CD14-positive monocyte (primary cell): ENCODE data around the gene FRMD4A. TPM values are rescaled to one million over a fixed set of nuclear protein-coding genes. Genes with fewer than 3 reads are reported as not detected.
A peak's percentile ranks its signal among the peaks of the same experiment; 100 is the strongest.

ENCODE experiments used
- DNase-seq, 3 donors: peaks; one replicate each; pipeline ENCODE4 v3.0.0-alpha.2; 2011 to 2022
- H2AFZ ChIP-seq: 2 replicates; pipeline ENCODE4 v1.6.0; 2012; ENCODE audit warnings: mild to moderate bottlenecking, low read depth, low read length, inconsistent platforms; ENCODE audit not compliant: insufficient read depth, poor library complexity, severe bottlenecking
- H3K27ac ChIP-seq, 2 donors: 1 replicate in 1 of 2; 2 replicates in 1 of 2; pipeline ENCODE4 v1.5.1; 2012 to 2013; ENCODE audit warnings: low read length in 2 of 2, control low read depth in 1 of 2, inconsistent platforms in 1 of 2, low read depth in 1 of 2, mild to moderate bottlenecking in 1 of 2
- H3K27me3 ChIP-seq, 2 donors: one replicate each; pipeline versions ENCODE4 v1.6.0 to v1.6.1; 2011 to 2013; ENCODE audit warnings: low read length in 2 of 2; ENCODE audit not compliant: control insufficient read depth in 2 of 2, insufficient read depth in 2 of 2
- H3K36me3 ChIP-seq, 2 donors: replicated peaks in 1 of 2; 1 replicate in 1 of 2; 2 replicates in 1 of 2; pipeline versions ENCODE4 v1.5.1 to v1.6.1; 2012 to 2013; ENCODE audit warnings: low read length in 2 of 2, control low read depth in 1 of 2, inconsistent platforms in 1 of 2, mild to moderate bottlenecking in 1 of 2; ENCODE audit not compliant: insufficient read depth in 2 of 2, control insufficient read depth in 1 of 2
- H3K4me1 ChIP-seq, 2 donors: 1 replicate in 1 of 2; 2 replicates in 1 of 2; pipeline versions ENCODE4 v1.5.1 to v1.6.1; 2012 to 2013; ENCODE audit warnings: low read length in 2 of 2, control low read depth in 1 of 2, inconsistent platforms in 1 of 2, mild to moderate bottlenecking in 1 of 2, moderate library complexity in 1 of 2; ENCODE audit not compliant: insufficient read depth in 2 of 2, control insufficient read depth in 1 of 2
- H3K4me2 ChIP-seq: replicated peaks from 2 replicates; pipeline ENCODE3; 2012; ENCODE audit warnings: low read length, moderate library complexity, mild to moderate bottlenecking; ENCODE audit not compliant: poor library complexity, severe bottlenecking; ENCODE audit errors: extremely low read depth
- H3K4me3 ChIP-seq, 3 experiments: fragments of 200-600 bp in 1 of 3; sonication (generic) in 1 of 3; replicated peaks in 1 of 3; 1 replicate in 2 of 3; 2 replicates in 1 of 3; pipeline ENCODE4 v1.5.1; 2011 to 2013; ENCODE audit warnings: low read length in 3 of 3, mild to moderate bottlenecking in 3 of 3, control low read depth in 2 of 3, low read depth in 2 of 3, inconsistent platforms in 1 of 3, moderate library complexity in 1 of 3
- H3K79me2 ChIP-seq: 2 replicates; pipeline ENCODE4 v1.6.0; 2012; ENCODE audit warnings: mild to moderate bottlenecking, control low read depth, inconsistent platforms, low read length, moderate library complexity; ENCODE audit not compliant: insufficient read depth
- H3K9ac ChIP-seq: 2 replicates; pipeline ENCODE4 v1.6.0; 2017; ENCODE audit warnings: low read length, mild to moderate bottlenecking; ENCODE audit not compliant: insufficient read depth, poor library complexity, severe bottlenecking
- H3K9me3 ChIP-seq, 2 donors: replicated peaks in 1 of 2; 1 replicate in 1 of 2; 2 replicates in 1 of 2; pipeline versions ENCODE4 v1.5.1 to v1.6.1; 2012 to 2013; ENCODE audit warnings: low read length in 2 of 2, control low read depth in 1 of 2; ENCODE audit not compliant: control insufficient read depth in 1 of 2, insufficient read depth in 1 of 2
- H4K20me1 ChIP-seq: 2 replicates; pipeline ENCODE4 v1.6.0; 2012; ENCODE audit warnings: mild to moderate bottlenecking, low read length, control low read depth, moderate library complexity; ENCODE audit not compliant: insufficient read depth
- H3K27ac Mint-ChIP-seq, 7 donors: one replicate each; pipeline ENCODE4 v1.8.0; 2020; ENCODE audit warnings: mild to moderate bottlenecking in 7 of 7, mixed read lengths in 7 of 7, moderate library complexity in 6 of 7, inconsistent platforms in 2 of 7
- H3K27me3 Mint-ChIP-seq, 3 donors: one replicate each; pipeline ENCODE4 v1.8.0; 2021 to 2022; ENCODE audit warnings: low read depth in 3 of 3, mild to moderate bottlenecking in 3 of 3, mixed read lengths in 3 of 3, moderate library complexity in 3 of 3, inconsistent platforms in 1 of 3
- H3K36me3 Mint-ChIP-seq, 2 donors: one replicate each; pipeline ENCODE4 v1.8.0; 2020; ENCODE audit warnings: mixed read lengths in 2 of 2, inconsistent platforms in 1 of 2, mild to moderate bottlenecking in 1 of 2
- H3K4me1 Mint-ChIP-seq: one replicate; pipeline ENCODE4 v1.8.0; 2020; ENCODE audit warnings: mild to moderate bottlenecking, mixed read lengths
- H3K4me3 Mint-ChIP-seq, 2 donors: one replicate each; pipeline ENCODE4 v1.8.0; 2020; ENCODE audit warnings: mild to moderate bottlenecking in 2 of 2, mixed read lengths in 2 of 2, moderate library complexity in 1 of 2
- H3K9me3 Mint-ChIP-seq, 7 donors: one replicate each; pipeline ENCODE4 v1.8.0; 2020 to 2022; ENCODE audit warnings: mixed read lengths in 7 of 7, mild to moderate bottlenecking in 6 of 7, moderate library complexity in 6 of 7, inconsistent platforms in 2 of 7
- CTCF ChIP-seq: fragments of 200-600 bp; IDR thresholded peaks from one replicate; pipeline ENCODE4 v1.8.0; 2022; ENCODE audit warnings: antibody characterized with exemption, mild to moderate bottlenecking
- WGBS: methylation state at CpG from one replicate; pipeline ENCODE4 v1.1.5; 2013; ENCODE audit warnings: missing lambda C conversion rate; ENCODE audit not compliant: insufficient coverage; 5-methylcytosine and 5-hydroxymethylcytosine counted together
- intact Hi-C, 2 donors: fragments of 100-400 bp; cut with micrococcal nuclease; formaldehyde crosslinking; loops; one replicate each; pipeline versions ENCODE4 v1.15.0 to v1.15.1; 2023
- polyA plus RNA-seq, 3 donors: library from polyadenylated mRNA; depleted of rRNA in 1 of 3; unstranded in 2 of 3; stranded (reverse) in 1 of 3; fragments of 300-500 nt in 2 of 3; fragments of >200 nt in 1 of 3; fragmentation: Illumina TruSeq in 2 of 3; gene quantifications; 1 replicate in 2 of 3; 2 replicates in 1 of 3; pipeline ENCODE4 v1.2.3, GENCODE V29; 2012 to 2021

FRMD4A gene
- polyA plus RNA-seq, 3 donors, result 0.12 TPM; not detected in 2

DNA sequence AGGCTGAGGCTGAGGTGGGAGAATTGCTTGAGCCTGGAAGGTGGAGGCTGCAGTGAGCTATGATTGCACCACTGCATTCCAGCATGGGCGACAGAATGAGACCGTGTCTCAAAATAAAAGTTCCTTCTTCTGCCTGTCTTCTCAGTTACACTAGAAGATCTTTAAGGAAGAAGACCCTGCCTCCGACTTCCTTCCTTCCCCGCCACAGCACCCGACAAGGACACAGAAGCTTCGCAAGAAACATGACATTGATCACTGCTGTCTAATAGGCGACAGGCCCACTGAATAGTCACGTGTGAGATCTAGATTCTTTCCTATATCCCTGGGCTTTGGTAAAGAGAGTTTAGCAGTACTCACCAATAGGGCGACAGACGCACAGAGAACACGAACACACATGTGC lies 625.8 kb downstream of the FRMD4A start:
- H3K9ac ChIP-seq, result peak overlapping the region; percentile 24
- no peaks in the 10 kb centered on the region for H3K36me3 Mint-ChIP-seq
- H3K79me2 ChIP-seq, result no peaks in the 10 kb centered on the region
- H3K9me3 ChIP-seq, result no peaks in the 10 kb centered on the region
- H3K4me3 ChIP-seq, result no peak overlapping the region
- H3K27me3 ChIP-seq, result no peaks in the 10 kb centered on the region
- TF ChIP-seq CTCF, result no peak
- intact Hi-C loops, result no loop called here
- peaks cover 27 to 32% of the 10 kb centered on the region in 2 donors for H3K4me1 ChIP-seq
- 0% methylated on average over 5 of the region's 11 CpGs for WGBS
- peaks cover 40% of the 10 kb centered on the region for H3K4me1 Mint-ChIP-seq
- H3K27me3 Mint-ChIP-seq, result peaks cover 2 to 27% (median 6%) of the 10 kb centered on the region in 3 donors
- peak overlapping the region in 1 of 2 donors; percentile 42 for H3K4me3 Mint-ChIP-seq
- H4K20me1 ChIP-seq, result no peaks in the 10 kb centered on the region
- DNase-seq, result no peak
- no peaks in the 10 kb centered on the region for H3K9me3 Mint-ChIP-seq
- H3K4me2 ChIP-seq, result no peak overlapping the region
- no peak overlapping the region for H3K27ac ChIP-seq
- no peaks in the 10 kb centered on the region for H3K36me3 ChIP-seq
- no peak overlapping the region for H2AFZ ChIP-seq
- peak overlapping the region in 2 of 7 donors; percentile 3 to 43 for H3K27ac Mint-ChIP-seq

- H3K4me3 Mint-ChIP-seq, result peak overlapping the region in 1 of 2 donors; percentile 52
- no peak for TF ChIP-seq CTCF
- H3K9ac ChIP-seq, result no peak overlapping the region
- H3K27ac Mint-ChIP-seq, result peak overlapping the region in 3 of 7 donors; percentile 37 to 43 (median 42)
- H3K36me3 ChIP-seq, result no peaks in the 10 kb centered on the region
- H3K36me3 Mint-ChIP-seq, result no peaks in the 10 kb centered on the region
- peaks cover 40% of the 10 kb centered on the region for H3K4me1 Mint-ChIP-seq
- peaks cover 27 to 32% of the 10 kb centered on the region in 2 donors for H3K4me1 ChIP-seq
- H3K27ac ChIP-seq, result no peak overlapping the region
- no peak overlapping the region for H2AFZ ChIP-seq
- intact Hi-C loops, result no loop called here
- H3K4me3 ChIP-seq, result no peak overlapping the region
- peaks cover 3 to 27% (median 6%) of the 10 kb centered on the region in 3 donors for H3K27me3 Mint-ChIP-seq
- H3K9me3 ChIP-seq, result no peaks in the 10 kb centered on the region
- DNase-seq, result no peak
- WGBS, result 58% methylated on average over 6 of the region's 8 CpGs
- no peaks in the 10 kb centered on the region for H3K27me3 ChIP-seq
- no peaks in the 10 kb centered on the region for H3K9me3 Mint-ChIP-seq
- H3K4me2 ChIP-seq, result no peak overlapping the region
- no peaks in the 10 kb centered on the region for H4K20me1 ChIP-seq
- H3K79me2 ChIP-seq, result no peaks in the 10 kb centered on the region
Observed at GRCh38 chr10:13703997-13704536, 626.7 kb downstream of the FRMD4A start.
